HepG2 (cell line): Measurements from ENCODE around the gene VDAC2. TPM values are rescaled to one million over a fixed set of nuclear protein-coding genes. Genes with fewer than 3 reads are reported as not detected.

Experiments
- FOSL2 ChIP-seq: sonication (generic); formaldehyde crosslinking; IDR thresholded peaks from 2 replicates; pipeline ENCODE4 v1.4.0; 2020; ENCODE audit warnings: missing genetic modification reagents
- GATAD2A ChIP-seq: IDR thresholded peaks from 2 replicates; pipeline ENCODE4 v1.6.1; 2016
- HNF4G ChIP-seq, 2 experiments: sonication (generic) in 1 of 2; formaldehyde crosslinking in 1 of 2; IDR thresholded peaks; 2 replicates each; pipeline versions ENCODE4 v1.4.0 to v1.6.1; 2011 to 2020; ENCODE audit warnings: borderline replicate concordance in 2 of 2, low read depth in 2 of 2, mild to moderate bottlenecking in 2 of 2, low read length in 1 of 2, missing genetic modification reagents in 1 of 2, moderate library complexity in 1 of 2
- MBD4 ChIP-seq: IDR thresholded peaks from 2 replicates; pipeline ENCODE4 v1.6.1; 2012; ENCODE audit warnings: low read length, inconsistent platforms, borderline replicate concordance
- TSC22D2 ChIP-seq: sonication (generic); formaldehyde crosslinking; IDR thresholded peaks from 2 replicates; pipeline ENCODE4 v1.5.1; 2020; ENCODE audit warnings: missing genetic modification reagents, mild to moderate bottlenecking, borderline replicate concordance
- ZMYM3 ChIP-seq: sonication (generic); formaldehyde crosslinking; IDR thresholded peaks from 2 replicates; pipeline ENCODE4 v1.5.1; 2020; ENCODE audit warnings: mild to moderate bottlenecking, missing genetic modification reagents
- ZNF20 ChIP-seq: sonication (generic); formaldehyde crosslinking; IDR thresholded peaks from 2 replicates; pipeline ENCODE4 v1.4.0; 2020; ENCODE audit warnings: mild to moderate bottlenecking, moderate library complexity, missing genetic modification reagents
- polyA plus RNA-seq, 8 experiments: library from polyadenylated mRNA; depleted of rRNA in 3 of 8; stranded (reverse) in 7 of 8; unstranded in 1 of 8; fragments of >200 nt; fragmentation: Illumina TruSeq in 4 of 8; extraction: Trizol in 4 of 8; gene quantifications; 2 replicates each; pipeline versions ENCODE4 v1.2.1 to v1.2.3, GENCODE V29; 2011 to 2016; ENCODE audit warnings: low read depth in 4 of 8, missing spikeins in 1 of 8, mixed read lengths in 1 of 8; ENCODE audit not compliant: insufficient read depth in 1 of 8
- total RNA-seq, 5 experiments: library from RNA; depleted of rRNA; stranded (reverse); fragments of >200 nt; fragmentation: Illumina TruSeq; extraction: Trizol; gene quantifications; 2 replicates each; pipeline ENCODE4 v1.2.3, GENCODE V29; 2016; ENCODE audit warnings: low read depth in 1 of 5
- TF ChIP-seq, protein P1 (sequence below): IDR thresholded peaks from 2 replicates; pipeline ENCODE4 v1.6.1; 2018; ENCODE audit warnings: missing genetic modification reagents, mild to moderate bottlenecking, missing compliant biosample characterization
- TF ChIP-seq, protein P2 (sequence below): sonication (generic); formaldehyde crosslinking; IDR thresholded peaks from 2 replicates; pipeline ENCODE4 v1.5.0; 2020; ENCODE audit warnings: mild to moderate bottlenecking, missing genetic modification reagents
- TF ChIP-seq, protein P3 (sequence below): sonication (generic); formaldehyde crosslinking; IDR thresholded peaks from 2 replicates; pipeline ENCODE4 v1.8.1; 2022; ENCODE audit warnings: low read depth, mild to moderate bottlenecking, missing genetic modification reagents
- TF ChIP-seq, protein P4 (sequence below): sonication (generic); formaldehyde crosslinking; conservative IDR thresholded peaks from 2 replicates; pipeline ENCODE4 v1.4.0; 2020; ENCODE audit warnings: missing genetic modification reagents
- TF ChIP-seq, protein P5 (sequence below): sonication (generic); formaldehyde crosslinking; IDR thresholded peaks from 2 replicates; pipeline ENCODE4 v1.5.0; 2020; ENCODE audit warnings: mild to moderate bottlenecking, low read depth, missing genetic modification reagents, borderline replicate concordance

The VDAC2 gene
- total and polyA plus RNA-seq, 2 of the 13 experiments (the other 11 are each of a cell fraction or from before 2014, with no cell fraction given) = 67.9 to 222 TPM

DNA sequence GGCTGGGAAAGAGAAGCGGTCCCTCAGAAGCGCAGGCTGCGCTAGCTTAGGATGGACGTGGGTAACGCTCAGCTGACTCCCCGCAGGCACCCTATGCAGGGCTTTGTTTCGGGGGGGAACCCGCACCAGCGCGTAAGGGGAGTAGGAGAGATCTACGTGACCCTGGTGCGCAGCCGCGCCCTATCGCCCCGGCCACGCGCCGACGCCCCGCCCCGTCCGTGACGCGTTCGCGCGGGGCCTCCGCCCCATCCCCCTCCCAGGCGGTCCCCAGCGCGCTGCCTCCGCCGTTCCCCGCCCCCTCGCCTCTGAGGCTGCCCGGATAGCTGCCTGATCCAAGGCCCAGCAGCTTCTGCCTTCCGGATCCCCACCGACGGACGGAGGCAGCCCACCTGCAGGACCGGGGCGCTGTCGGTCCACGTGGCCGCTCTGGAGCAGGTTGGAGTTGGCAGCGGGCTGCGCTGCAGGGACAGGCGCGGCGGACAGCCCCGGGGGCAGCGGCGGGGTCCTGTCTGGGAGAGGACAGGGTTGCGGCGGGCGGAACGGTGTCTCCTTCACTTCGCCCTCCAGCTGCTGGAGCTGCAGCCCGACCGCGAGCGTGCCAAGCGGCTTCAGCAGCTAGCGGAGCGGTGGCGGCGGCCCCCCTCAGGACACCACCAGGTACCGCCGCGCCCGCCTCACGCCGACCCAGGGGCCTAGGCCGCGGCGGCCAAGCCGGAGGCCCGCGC, at the start of gene VDAC2 (continued):
- TF ChIP-seq FOSL2 (CRISPR knock-in tag) (peak; percentile 44), ZMYM3 (CRISPR knock-in tag) (peak; percentile 21; the same call in 1 of the 2 replicates), HNF4G (IDR thresholded peaks at IDR 0.05; ENCODE audit: borderline replicate concordance, low read depth, low read length) (no peak; the same call in 1 of the 2 replicates), HNF4G (CRISPR knock-in tag; IDR thresholded peaks at IDR 0.05; ENCODE audit: borderline replicate concordance, low read depth) (peak; percentile 44; the same call in 1 of the 2 replicates), ZNF20 (no peak), TSC22D2 (CRISPR knock-in tag) (peak; percentile 82), GATAD2A (CRISPR knock-in tag) (0 out of 2 replicates have a peak, but pooled peaks have one; percentile 13), MBD4 (no peak)
- TF ChIP-seq, protein P1, sequence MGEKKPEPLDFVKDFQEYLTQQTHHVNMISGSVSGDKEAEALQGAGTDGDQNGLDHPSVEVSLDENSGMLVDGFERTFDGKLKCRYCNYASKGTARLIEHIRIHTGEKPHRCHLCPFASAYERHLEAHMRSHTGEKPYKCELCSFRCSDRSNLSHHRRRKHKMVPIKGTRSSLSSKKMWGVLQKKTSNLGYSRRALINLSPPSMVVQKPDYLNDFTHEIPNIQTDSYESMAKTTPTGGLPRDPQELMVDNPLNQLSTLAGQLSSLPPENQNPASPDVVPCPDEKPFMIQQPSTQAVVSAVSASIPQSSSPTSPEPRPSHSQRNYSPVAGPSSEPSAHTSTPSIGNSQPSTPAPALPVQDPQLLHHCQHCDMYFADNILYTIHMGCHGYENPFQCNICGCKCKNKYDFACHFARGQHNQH (CRISPR knock-in tag) = peak; percentile 82
- TF ChIP-seq, protein P2, sequence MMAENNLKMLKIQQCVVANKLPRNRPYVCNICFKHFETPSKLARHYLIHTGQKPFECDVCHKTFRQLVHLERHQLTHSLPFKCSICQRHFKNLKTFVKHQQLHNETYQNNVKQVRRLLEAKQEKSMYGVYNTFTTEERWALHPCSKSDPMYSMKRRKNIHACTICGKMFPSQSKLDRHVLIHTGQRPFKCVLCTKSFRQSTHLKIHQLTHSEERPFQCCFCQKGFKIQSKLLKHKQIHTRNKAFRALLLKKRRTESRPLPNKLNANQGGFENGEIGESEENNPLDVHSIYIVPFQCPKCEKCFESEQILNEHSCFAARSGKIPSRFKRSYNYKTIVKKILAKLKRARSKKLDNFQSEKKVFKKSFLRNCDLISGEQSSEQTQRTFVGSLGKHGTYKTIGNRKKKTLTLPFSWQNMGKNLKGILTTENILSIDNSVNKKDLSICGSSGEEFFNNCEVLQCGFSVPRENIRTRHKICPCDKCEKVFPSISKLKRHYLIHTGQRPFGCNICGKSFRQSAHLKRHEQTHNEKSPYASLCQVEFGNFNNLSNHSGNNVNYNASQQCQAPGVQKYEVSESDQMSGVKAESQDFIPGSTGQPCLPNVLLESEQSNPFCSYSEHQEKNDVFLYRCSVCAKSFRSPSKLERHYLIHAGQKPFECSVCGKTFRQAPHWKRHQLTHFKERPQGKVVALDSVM (CRISPR knock-in tag) = peak; percentile 51
- TF ChIP-seq, protein P3, sequence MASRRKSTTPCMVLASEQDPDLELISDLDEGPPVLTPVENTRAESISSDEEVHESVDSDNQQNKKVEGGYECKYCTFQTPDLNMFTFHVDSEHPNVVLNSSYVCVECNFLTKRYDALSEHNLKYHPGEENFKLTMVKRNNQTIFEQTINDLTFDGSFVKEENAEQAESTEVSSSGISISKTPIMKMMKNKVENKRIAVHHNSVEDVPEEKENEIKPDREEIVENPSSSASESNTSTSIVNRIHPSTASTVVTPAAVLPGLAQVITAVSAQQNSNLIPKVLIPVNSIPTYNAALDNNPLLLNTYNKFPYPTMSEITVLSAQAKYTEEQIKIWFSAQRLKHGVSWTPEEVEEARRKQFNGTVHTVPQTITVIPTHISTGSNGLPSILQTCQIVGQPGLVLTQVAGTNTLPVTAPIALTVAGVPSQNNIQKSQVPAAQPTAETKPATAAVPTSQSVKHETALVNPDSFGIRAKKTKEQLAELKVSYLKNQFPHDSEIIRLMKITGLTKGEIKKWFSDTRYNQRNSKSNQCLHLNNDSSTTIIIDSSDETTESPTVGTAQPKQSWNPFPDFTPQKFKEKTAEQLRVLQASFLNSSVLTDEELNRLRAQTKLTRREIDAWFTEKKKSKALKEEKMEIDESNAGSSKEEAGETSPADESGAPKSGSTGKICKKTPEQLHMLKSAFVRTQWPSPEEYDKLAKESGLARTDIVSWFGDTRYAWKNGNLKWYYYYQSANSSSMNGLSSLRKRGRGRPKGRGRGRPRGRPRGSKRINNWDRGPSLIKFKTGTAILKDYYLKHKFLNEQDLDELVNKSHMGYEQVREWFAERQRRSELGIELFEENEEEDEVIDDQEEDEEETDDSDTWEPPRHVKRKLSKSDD (CRISPR knock-in tag) = no peak
- TF ChIP-seq, protein P4, sequence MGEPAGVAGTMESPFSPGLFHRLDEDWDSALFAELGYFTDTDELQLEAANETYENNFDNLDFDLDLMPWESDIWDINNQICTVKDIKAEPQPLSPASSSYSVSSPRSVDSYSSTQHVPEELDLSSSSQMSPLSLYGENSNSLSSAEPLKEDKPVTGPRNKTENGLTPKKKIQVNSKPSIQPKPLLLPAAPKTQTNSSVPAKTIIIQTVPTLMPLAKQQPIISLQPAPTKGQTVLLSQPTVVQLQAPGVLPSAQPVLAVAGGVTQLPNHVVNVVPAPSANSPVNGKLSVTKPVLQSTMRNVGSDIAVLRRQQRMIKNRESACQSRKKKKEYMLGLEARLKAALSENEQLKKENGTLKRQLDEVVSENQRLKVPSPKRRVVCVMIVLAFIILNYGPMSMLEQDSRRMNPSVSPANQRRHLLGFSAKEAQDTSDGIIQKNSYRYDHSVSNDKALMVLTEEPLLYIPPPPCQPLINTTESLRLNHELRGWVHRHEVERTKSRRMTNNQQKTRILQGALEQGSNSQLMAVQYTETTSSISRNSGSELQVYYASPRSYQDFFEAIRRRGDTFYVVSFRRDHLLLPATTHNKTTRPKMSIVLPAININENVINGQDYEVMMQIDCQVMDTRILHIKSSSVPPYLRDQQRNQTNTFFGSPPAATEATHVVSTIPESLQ (CRISPR knock-in tag) = 0 out of 2 replicates have a peak, but pooled peaks have one; percentile 57
- TF ChIP-seq, protein P5, sequence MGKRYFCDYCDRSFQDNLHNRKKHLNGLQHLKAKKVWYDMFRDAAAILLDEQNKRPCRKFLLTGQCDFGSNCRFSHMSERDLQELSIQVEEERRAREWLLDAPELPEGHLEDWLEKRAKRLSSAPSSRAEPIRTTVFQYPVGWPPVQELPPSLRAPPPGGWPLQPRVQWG (CRISPR knock-in tag) = no peak
